GM23248 (cell line): ENCODE data around the gene ANKRD11.

Source experiments
- EZH2 ChIP-seq: fragments of 200-600 bp; sonication (generic); IDR thresholded peaks from 2 replicates; pipeline ENCODE4 v1.6.1; 2018; ENCODE audit warnings: antibody characterized with exemption, mild to moderate bottlenecking; ENCODE audit not compliant: insufficient read depth, poor library complexity, severe bottlenecking
- EZH2phosphoT487 ChIP-seq: fragments of 200-600 bp; sonication (generic); IDR thresholded peaks from 2 replicates; pipeline ENCODE4 v1.6.1; 2018; ENCODE audit warnings: antibody characterized with exemption, moderate library complexity, mild to moderate bottlenecking, low read depth; ENCODE audit not compliant: insufficient read depth

GRCh38 chr16:89363621-89364393, 126.6 kb downstream of the ANKRD11 start:
- TF ChIP-seq EZH2 (no peak), EZH2phosphoT487 (no peak)
